HCT116 (cell line): Measurements from ENCODE around the gene PRRX2. TPM values are rescaled to one million over a fixed set of nuclear protein-coding genes. Genes with fewer than 3 reads are reported as not detected.

Experiments
- ATAC-seq: fragments of 200-7000 bp; cut with Tn5 transposase; 2 replicates; pipeline ENCODE4 v1.9.1; 2020; ENCODE audit warnings: mild to moderate bottlenecking, moderate library complexity
- BruUV-seq: library from RNA; stranded (reverse); fragments of 400-500 nt; replicated peaks from 2 replicates; lab custom pipeline; 2021; lab: Mats Ljungman, UMichigan
- CTCF ChIA-PET: fragments of 300-600 bp; sonication (Branson Sonifier 250); formaldehyde crosslinking; loops from one replicate; lab custom pipeline; 2021; ENCODE audit warnings: antibody characterized with exemption; lab: Charles Lee
- POLR2A ChIA-PET: fragments of 300-600, 350-600 bp; sonication (Branson Sonifier 250); formaldehyde crosslinking; loops from one replicate; lab custom pipeline; 2021; ENCODE audit warnings: antibody characterized with exemption; lab: Charles Lee
- RAD21 ChIA-PET, 2 experiments: fragments of 300-600 bp; sonication (Branson Sonifier 250); formaldehyde crosslinking; loops; one replicate each; lab custom pipeline; 2023; ENCODE audit warnings: low total read pairs in 2 of 2; ENCODE audit not compliant: uncharacterized antibody in 2 of 2, unreplicated experiment in 2 of 2, low non-redundant PET in 1 of 2; lab: Charles Lee
- DNase-seq: peaks from one replicate; pipeline ENCODE4 v3.0.0-alpha.2; 2010; ENCODE audit warnings: low read depth, low spot score
- H2AFZ ChIP-seq: fragments of 200-600 bp; shearing (Covaris generic), sonication (generic); 2 replicates; pipeline ENCODE4 v1.6.1; 2017; ENCODE audit warnings: low read depth, mixed run types, mixed read lengths, antibody characterized with exemption, low read length; ENCODE audit not compliant: poor library complexity, severe bottlenecking
- H3K27ac ChIP-seq: 2 replicates; pipeline ENCODE4 v1.5.1; 2012; ENCODE audit warnings: low read depth, low read length
- H3K27me3 ChIP-seq: fragments of 200-600 bp; sonication (generic); 2 replicates; pipeline ENCODE4 v1.6.1; 2016; ENCODE audit warnings: mixed run types, low read length, mixed read lengths; ENCODE audit not compliant: insufficient read depth
- H3K36me3 ChIP-seq, 2 experiments: fragments of 200-500 bp in 1 of 2; fragments of 200-600 bp in 1 of 2; sonication (Bioruptor generic) in 1 of 2; sonication (generic) in 1 of 2; 2 replicates each; pipeline versions ENCODE4 v1.5.1 to v1.6.1; 2014 to 2016; ENCODE audit warnings: low read length in 2 of 2, inconsistent platforms in 1 of 2, mixed read lengths in 1 of 2, mixed run types in 1 of 2; ENCODE audit not compliant: insufficient read depth in 2 of 2, control insufficient read depth in 1 of 2
- H3K4me1 ChIP-seq, 2 experiments: fragments of 200-600 bp in 1 of 2; sonication (generic) in 1 of 2; 2 replicates each; pipeline versions ENCODE4 v1.5.1 to v1.6.1; 2012 to 2017; ENCODE audit warnings: low read length in 2 of 2, inconsistent platforms in 1 of 2, mild to moderate bottlenecking in 1 of 2, mixed read lengths in 1 of 2, mixed run types in 1 of 2, moderate library complexity in 1 of 2; ENCODE audit not compliant: insufficient read depth in 2 of 2, control insufficient read depth in 1 of 2
- H3K4me2 ChIP-seq: fragments of 200-600 bp; sonication (generic); 2 replicates; pipeline ENCODE4 v1.6.1; 2017; ENCODE audit warnings: mixed run types, low read length, mixed read lengths
- H3K4me3 ChIP-seq, 2 experiments: fragments of 200-600 bp in 1 of 2; sonication (generic) in 1 of 2; replicated peaks in 1 of 2; 2 replicates each; pipeline ENCODE4 v1.5.1; 2011 to 2016; ENCODE audit warnings: low read length in 2 of 2, control low read depth in 1 of 2, low read depth in 1 of 2, mild to moderate bottlenecking in 1 of 2, mixed read lengths in 1 of 2, mixed run types in 1 of 2
- H3K79me2 ChIP-seq: fragments of 200-600 bp; sonication (generic); 2 replicates; pipeline ENCODE4 v1.6.1; 2017; ENCODE audit warnings: mild to moderate bottlenecking, mixed run types, low read length, moderate library complexity, mixed read lengths; ENCODE audit not compliant: insufficient read depth
- H3K9ac ChIP-seq: fragments of 200-600 bp; sonication (generic); 2 replicates; pipeline ENCODE4 v1.6.1; 2016; ENCODE audit warnings: low read length, mixed read lengths
- H3K9me2 ChIP-seq: fragments of 200-600 bp; sonication (generic), shearing (Covaris generic); 2 replicates; pipeline ENCODE4 v1.6.1; 2017; ENCODE audit warnings: mixed run types, mild to moderate bottlenecking, moderate library complexity; ENCODE audit not compliant: insufficient read depth
- H3K9me3 ChIP-seq, 2 experiments: fragments of 200-500 bp in 1 of 2; fragments of 200-600 bp in 1 of 2; sonication (Bioruptor generic) in 1 of 2; sonication (generic) in 1 of 2; 2 replicates each; pipeline ENCODE4 v1.6.1; 2014 to 2017; ENCODE audit warnings: low read length in 2 of 2, mixed read lengths in 2 of 2, inconsistent platforms in 1 of 2, low read depth in 1 of 2, mild to moderate bottlenecking in 1 of 2, mixed run types in 1 of 2, moderate library complexity in 1 of 2; ENCODE audit not compliant: control insufficient read depth in 1 of 2, insufficient read depth in 1 of 2
- H4K20me1 ChIP-seq: fragments of 200-600 bp; sonication (generic), shearing (Covaris generic); 2 replicates; pipeline ENCODE4 v1.6.1; 2017; ENCODE audit warnings: mixed run types, mild to moderate bottlenecking, moderate library complexity; ENCODE audit not compliant: insufficient read depth
- CBX3 ChIP-seq: IDR thresholded peaks from 2 replicates; pipeline ENCODE4 v1.6.1; 2012; ENCODE audit warnings: low read depth
- CEBPB ChIP-seq: IDR thresholded peaks from 2 replicates; pipeline ENCODE4 v1.6.1; 2012; ENCODE audit warnings: low read depth
- CTCF ChIP-seq, 3 experiments: fragments of 200-600 bp in 1 of 3; sonication (generic) in 1 of 3; IDR thresholded peaks in 2 of 3; conservative IDR thresholded peaks in 1 of 3; 2 replicates each; pipeline ENCODE4 v1.5.1; 2012 to 2017; ENCODE audit warnings: low read depth in 2 of 3, low read length in 2 of 3, antibody characterized with exemption in 1 of 3, borderline replicate concordance in 1 of 3, control low read depth in 1 of 3, mild to moderate bottlenecking in 1 of 3, mixed read lengths in 1 of 3, mixed run types in 1 of 3, moderate library complexity in 1 of 3; ENCODE audit not compliant: insufficient read depth in 1 of 3
- EGR1 ChIP-seq: IDR thresholded peaks from 2 replicates; pipeline ENCODE4 v1.6.1; 2012; ENCODE audit warnings: low read depth
- ELF1 ChIP-seq: IDR thresholded peaks from 2 replicates; pipeline ENCODE4 v1.6.1; 2012; ENCODE audit warnings: low read depth, borderline replicate concordance
- EZH2phosphoT487 ChIP-seq: fragments of 200-600 bp; IDR thresholded peaks from 2 replicates; pipeline ENCODE4 v1.6.1; 2018; ENCODE audit warnings: antibody characterized with exemption, borderline replicate concordance
- FOSL1 ChIP-seq: IDR thresholded peaks from 2 replicates; pipeline ENCODE4 v1.6.1; 2012; ENCODE audit warnings: low read depth
- JUND ChIP-seq: IDR thresholded peaks from 2 replicates; pipeline ENCODE4 v1.6.1; 2012
- POLR2AphosphoS5 ChIP-seq: IDR thresholded peaks from 2 replicates; pipeline ENCODE4 v1.6.1; 2011; ENCODE audit warnings: mild to moderate bottlenecking, low read depth, low read length, moderate library complexity
- RAD21 ChIP-seq: IDR thresholded peaks from 2 replicates; pipeline ENCODE4 v1.6.1; 2012; ENCODE audit warnings: low read depth, mild to moderate bottlenecking
- REST ChIP-seq: IDR thresholded peaks from 2 replicates; pipeline ENCODE4 v1.6.1; 2012; ENCODE audit warnings: low read depth
- SIN3A ChIP-seq: IDR thresholded peaks from 2 replicates; pipeline ENCODE4 v1.6.1; 2012; ENCODE audit warnings: low read depth
- SP1 ChIP-seq: IDR thresholded peaks from 2 replicates; pipeline ENCODE4 v1.6.1; 2012; ENCODE audit warnings: low read depth
- SRF ChIP-seq: IDR thresholded peaks from 2 replicates; pipeline ENCODE4 v1.6.1; 2012; ENCODE audit warnings: low read depth
- TCF7L2 ChIP-seq: IDR thresholded peaks from 2 replicates; pipeline ENCODE4 v1.7.0; 2011; ENCODE audit warnings: borderline replicate concordance, inconsistent platforms; ENCODE audit not compliant: insufficient read depth, insufficient read length; ENCODE audit errors: extremely low read depth
- YY1 ChIP-seq: IDR thresholded peaks from 2 replicates; pipeline ENCODE4 v1.6.1; 2011; ENCODE audit warnings: low read length, low read depth, moderate library complexity, mild to moderate bottlenecking; ENCODE audit not compliant: insufficient replicate concordance; ENCODE audit errors: extremely low read depth
- ZFX ChIP-seq: fragments of 450-650 bp; IDR thresholded peaks from 2 replicates; pipeline ENCODE4 v1.6.1; 2017
- ZNF274 ChIP-seq: fragments of 200-500 bp; sonication (Bioruptor generic); IDR thresholded peaks from 2 replicates; pipeline ENCODE4 v1.6.1; 2014; ENCODE audit warnings: mild to moderate bottlenecking, low read depth, low read length, inconsistent platforms
- intact Hi-C: fragments of 100-400 bp; cut with micrococcal nuclease; formaldehyde crosslinking; loops from 2 replicates; pipeline ENCODE4 v1.10.0; 2022
- total RNA-seq: library from RNA; stranded (reverse); gene quantifications from one replicate; pipeline ENCODE4 v1.2.1, GENCODE V29; 2021; ENCODE audit not compliant: unreplicated experiment
- TF ChIP-seq, protein P1 (sequence below): IDR thresholded peaks from 2 replicates; pipeline ENCODE4 v1.6.1; 2012

PRRX2 gene
- total RNA-seq, 1 experiment from 2014 or later: 25.5 TPM

DNA sequence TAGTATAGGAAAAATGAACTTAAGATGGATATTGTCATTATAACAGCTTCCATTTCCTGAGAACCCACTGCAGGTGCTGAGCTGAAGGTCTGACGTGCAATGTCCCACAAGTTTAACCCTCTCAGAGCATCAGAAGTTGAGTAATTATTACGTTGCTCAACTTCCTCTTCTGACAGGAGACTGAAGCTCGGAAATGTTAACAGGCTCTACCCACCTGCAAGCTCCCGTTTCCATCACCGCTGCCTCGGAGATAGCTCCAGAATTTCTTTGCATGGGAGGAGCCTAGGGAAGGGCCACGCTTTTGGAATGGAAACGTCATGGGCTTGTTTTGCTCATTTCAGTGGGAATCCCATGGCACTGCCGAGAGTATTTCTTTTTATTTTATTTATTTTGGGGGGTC, 40.5 kb upstream of the PRRX2 start:
- Histone ChIP-seq H3K27ac (no peak overlapping the region), H3K36me3 (peaks cover 5 to 23% of the 10 kb centered on the region in 2 experiments; a peak in 3 of 4 replicates), H3K9me2 (no peaks in the 10 kb centered on the region), H2AFZ (no peak overlapping the region), H3K9ac (no peak overlapping the region), H3K4me3 (no peak overlapping the region), H3K9me3 (no peaks in the 10 kb centered on the region), H3K4me1 (peaks cover 11 to 43% of the 10 kb centered on the region in 2 experiments), H4K20me1 (peaks cover 15% of the 10 kb centered on the region; the same call in 1 of the 2 replicates), H3K27me3 (no peaks in the 10 kb centered on the region), H3K4me2 (peak overlapping the region; percentile 88; the same call in 1 of the 2 replicates), H3K79me2 (peaks cover 39% of the 10 kb centered on the region)
- ChIA-PET RAD21 (interaction anchor here (1.4 to 2.0 kb wide), 3 partner anchors 486 to 493 kb away, joined by 5 to 9 read pairs (median 5); no protein-coding TSS in a partner anchor), CTCF (interaction anchor here (0.8 to 4.4 kb wide), 18 partner anchors 8 to 544 kb away, joined by 3 to 91 read pairs (median 4); partner anchors contain the start of genes DOLPP1 and IER5L), POLR2A (interaction anchor here (1.2 to 3.8 kb wide), 8 partner anchors 16 to 493 kb away, joined by 3 to 26 read pairs (median 4); partner anchors contain the start of gene IER5L)
- TF ChIP-seq FOSL1 (no peak), REST (no peak), YY1 (no peak), ZNF274 (no peak), RAD21 (no peak), POLR2AphosphoS5 (no peak), SP1 (no peak), TCF7L2 (no peak), SRF (no peak), EGR1 (no peak), CEBPB (no peak), JUND (no peak), CTCF (IDR thresholded peaks at IDR 0.05 in 2 of 3, conservative IDR thresholded peaks at IDR 0.05 in 1 of 3; ENCODE audit: borderline replicate concordance in 1 of 3, insufficient read depth in 1 of 3, low read depth in 2 of 3, low read length in 2 of 3) (no peak), SIN3A (no peak), ZFX (no peak), CBX3 (no peak), ELF1 (no peak), EZH2phosphoT487 (no peak)
- TF ChIP-seq, protein P1, sequence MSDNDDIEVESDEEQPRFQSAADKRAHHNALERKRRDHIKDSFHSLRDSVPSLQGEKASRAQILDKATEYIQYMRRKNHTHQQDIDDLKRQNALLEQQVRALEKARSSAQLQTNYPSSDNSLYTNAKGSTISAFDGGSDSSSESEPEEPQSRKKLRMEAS: no peak
- no peak for DNase-seq
- no TSS peak for BruUV-seq
- no peak for ATAC-seq
- intact Hi-C loops: loop anchor here (1.0 kb wide), 2 partner anchors 486 to 494 kb away; no protein-coding TSS in a partner anchor
